Tibial artery (tissue), 4 donors: ENCODE data around the gene STK35.

Experiments
- DNase-seq, 2 donors: peaks; one replicate each; pipeline ENCODE4 v3.0.0-alpha.2; 2019
- H3K27ac ChIP-seq, 2 donors: fragments of 200-600 bp; sonication (generic) in 1 of 2; 1 replicate in 1 of 2; 2 replicates in 1 of 2; pipeline ENCODE4 v1.5.1; 2018 to 2019; ENCODE audit warnings: mild to moderate bottlenecking in 1 of 2
- H3K27me3 ChIP-seq, 2 donors: fragments of 200-600 bp; sonication (generic) in 1 of 2; one replicate each; pipeline versions ENCODE4 v1.5.1 to v1.6.0; 2016 to 2019
- H3K36me3 ChIP-seq, 3 donors: fragments of 200-600 bp; sonication (generic) in 2 of 3; one replicate each; pipeline ENCODE4 v1.5.1; 2016 to 2019; ENCODE audit warnings: mild to moderate bottlenecking in 2 of 3
- H3K4me1 ChIP-seq, 4 donors: fragments of 200-600 bp; sonication (generic) in 2 of 4; 1 replicate in 3 of 4; 2 replicates in 1 of 4; pipeline ENCODE4 v1.5.1; 2016 to 2019
- H3K4me3 ChIP-seq, 2 donors: fragments of 200-600 bp; sonication (generic) in 1 of 2; 1 replicate in 1 of 2; 2 replicates in 1 of 2; pipeline ENCODE4 v1.5.1; 2018 to 2019; ENCODE audit warnings: mild to moderate bottlenecking in 2 of 2
- H3K9me3 ChIP-seq, 3 donors: fragments of 200-600 bp; sonication (generic) in 1 of 3; one replicate each; pipeline ENCODE4 v1.5.1; 2016 to 2019
- intact Hi-C: fragments of 100-400 bp; cut with DNase I; formaldehyde crosslinking; loops from one replicate; pipeline ENCODE4 v1.15.0; 2023; ENCODE audit warnings: low total_unique reads
- TF ChIP-seq, protein P1 (sequence below), 2 experiments: fragments of 200-600 bp in 1 of 2; fragments of 450-650 bp in 1 of 2; IDR thresholded peaks; one replicate each; pipeline ENCODE4 v1.5.1; 2017 to 2019; ENCODE audit warnings: antibody characterized with exemption in 2 of 2, mild to moderate bottlenecking in 1 of 2, moderate library complexity in 1 of 2

Gene STK35

DNA sequence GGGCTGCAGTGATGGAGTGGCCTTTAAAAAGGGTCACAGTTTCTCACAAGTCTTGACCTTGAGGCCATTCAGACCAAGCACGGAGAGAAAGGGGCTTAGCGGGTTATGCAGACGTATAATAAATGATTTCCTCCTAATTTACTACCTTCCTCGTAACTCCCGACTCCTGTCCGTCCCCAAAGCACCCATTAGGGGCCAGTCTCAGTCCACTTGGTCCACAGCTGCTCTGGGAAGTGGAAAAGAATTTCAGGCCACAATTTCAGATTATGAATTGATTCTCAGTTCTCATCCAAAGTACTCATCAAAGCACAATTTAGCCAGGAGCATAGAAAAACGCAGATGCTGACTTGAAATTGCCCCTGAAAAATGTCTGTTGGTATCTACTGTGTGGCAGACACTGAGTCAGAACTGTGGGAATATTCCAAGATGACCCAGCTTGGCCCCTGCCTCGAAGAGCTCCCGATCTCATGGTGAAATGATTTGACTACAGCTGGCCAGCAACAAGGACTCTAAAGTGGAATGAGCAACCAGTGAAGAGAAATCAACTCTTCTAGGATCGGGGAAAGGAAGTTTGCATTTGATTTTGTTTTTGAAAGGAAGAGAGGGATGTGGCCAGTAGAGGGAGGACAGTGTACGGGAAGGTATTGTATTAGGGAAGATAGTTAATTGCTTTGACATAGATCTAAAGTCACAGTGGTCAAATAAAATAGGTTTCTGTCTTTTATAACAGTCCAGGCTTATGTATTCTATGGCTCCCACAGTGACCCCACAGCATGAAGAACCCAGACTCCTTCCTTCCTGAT, 15.2 kb upstream of the STK35 start:
- Histone ChIP-seq H3K36me3 (no peaks in the 10 kb centered on the region), H3K27ac (no peak overlapping the region), H3K27me3 (peaks cover 0 to 35% of the 10 kb centered on the region in 2 donors), H3K4me3 (no peak overlapping the region), H3K4me1 (no peaks in the 10 kb centered on the region), H3K9me3 (no peaks in the 10 kb centered on the region)
- DNase-seq = no peak
- intact Hi-C loops = loop anchor here (10.0 kb wide), 1 partner anchor 122 kb away; no protein-coding TSS in a partner anchor
- TF ChIP-seq, protein P1, sequence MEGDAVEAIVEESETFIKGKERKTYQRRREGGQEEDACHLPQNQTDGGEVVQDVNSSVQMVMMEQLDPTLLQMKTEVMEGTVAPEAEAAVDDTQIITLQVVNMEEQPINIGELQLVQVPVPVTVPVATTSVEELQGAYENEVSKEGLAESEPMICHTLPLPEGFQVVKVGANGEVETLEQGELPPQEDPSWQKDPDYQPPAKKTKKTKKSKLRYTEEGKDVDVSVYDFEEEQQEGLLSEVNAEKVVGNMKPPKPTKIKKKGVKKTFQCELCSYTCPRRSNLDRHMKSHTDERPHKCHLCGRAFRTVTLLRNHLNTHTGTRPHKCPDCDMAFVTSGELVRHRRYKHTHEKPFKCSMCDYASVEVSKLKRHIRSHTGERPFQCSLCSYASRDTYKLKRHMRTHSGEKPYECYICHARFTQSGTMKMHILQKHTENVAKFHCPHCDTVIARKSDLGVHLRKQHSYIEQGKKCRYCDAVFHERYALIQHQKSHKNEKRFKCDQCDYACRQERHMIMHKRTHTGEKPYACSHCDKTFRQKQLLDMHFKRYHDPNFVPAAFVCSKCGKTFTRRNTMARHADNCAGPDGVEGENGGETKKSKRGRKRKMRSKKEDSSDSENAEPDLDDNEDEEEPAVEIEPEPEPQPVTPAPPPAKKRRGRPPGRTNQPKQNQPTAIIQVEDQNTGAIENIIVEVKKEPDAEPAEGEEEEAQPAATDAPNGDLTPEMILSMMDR (IDR thresholded peaks at IDR 0.05) = no peak

DNA sequence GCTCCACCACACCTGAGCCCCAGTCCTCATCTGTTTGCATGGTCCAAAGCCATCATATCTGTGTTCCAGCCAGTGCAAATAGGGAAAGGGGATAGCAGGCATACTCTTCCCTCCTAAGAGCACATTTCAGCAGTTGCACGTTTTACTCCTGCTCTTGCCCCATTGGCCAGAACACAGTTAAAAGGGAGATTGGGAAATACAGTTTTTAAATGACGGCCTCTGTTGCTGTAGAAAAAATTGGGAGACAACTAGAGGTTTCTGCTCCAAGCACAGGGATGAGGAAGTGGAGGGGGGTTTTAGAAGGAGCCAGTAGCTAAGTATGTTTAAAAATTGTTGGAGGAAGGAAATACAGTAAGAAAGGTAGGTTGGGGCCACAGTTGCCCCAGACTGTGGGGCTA, 14.6 kb upstream of the STK35 start:
- H3K27me3 ChIP-seq = peaks cover 0 to 35% of the 10 kb centered on the region in 2 donors
- DNase-seq = no peak
- TF ChIP-seq, protein P1 (IDR thresholded peaks at IDR 0.05) = no peak
- intact Hi-C loops = loop anchor here (10.0 kb wide), 1 partner anchor 122 kb away; no protein-coding TSS in a partner anchor
- no peaks in the 10 kb centered on the region for H3K36me3 ChIP-seq
- no peaks in the 10 kb centered on the region for H3K9me3 ChIP-seq
- H3K4me1 ChIP-seq = no peaks in the 10 kb centered on the region
- no peak overlapping the region for H3K4me3 ChIP-seq
- no peak overlapping the region for H3K27ac ChIP-seq

DNA sequence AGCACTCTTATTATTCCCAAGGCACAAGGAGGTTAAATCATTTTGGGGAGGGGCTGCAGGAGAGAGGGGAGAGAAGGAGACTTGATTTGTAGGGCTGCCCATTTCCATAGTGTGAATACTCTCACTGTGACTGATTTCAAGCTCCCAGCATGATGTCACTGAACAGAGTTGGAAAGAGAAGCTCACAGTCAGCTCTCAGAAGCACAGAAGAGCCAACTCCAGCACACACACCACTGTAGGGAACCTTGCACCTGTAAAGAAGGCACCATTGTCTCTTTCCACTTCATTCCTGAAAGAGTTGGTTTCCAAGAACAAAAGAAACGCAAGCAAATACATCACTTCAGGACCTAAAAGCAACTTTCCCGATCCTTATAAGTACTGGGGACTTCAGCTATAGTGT, 12.7 kb upstream of the STK35 start:
- Histone ChIP-seq H3K36me3 (no peaks in the 10 kb centered on the region), H3K9me3 (no peaks in the 10 kb centered on the region), H3K27ac (no peak overlapping the region), H3K27me3 (peaks cover 0 to 43% of the 10 kb centered on the region in 2 donors), H3K4me1 (no peaks in the 10 kb centered on the region), H3K4me3 (no peak overlapping the region)
- no peak for DNase-seq
- intact Hi-C loops = loop anchor here (10.0 kb wide), 1 partner anchor 124 kb away; no protein-coding TSS in a partner anchor
- TF ChIP-seq, protein P1 (IDR thresholded peaks at IDR 0.05) = no peak

DNA sequence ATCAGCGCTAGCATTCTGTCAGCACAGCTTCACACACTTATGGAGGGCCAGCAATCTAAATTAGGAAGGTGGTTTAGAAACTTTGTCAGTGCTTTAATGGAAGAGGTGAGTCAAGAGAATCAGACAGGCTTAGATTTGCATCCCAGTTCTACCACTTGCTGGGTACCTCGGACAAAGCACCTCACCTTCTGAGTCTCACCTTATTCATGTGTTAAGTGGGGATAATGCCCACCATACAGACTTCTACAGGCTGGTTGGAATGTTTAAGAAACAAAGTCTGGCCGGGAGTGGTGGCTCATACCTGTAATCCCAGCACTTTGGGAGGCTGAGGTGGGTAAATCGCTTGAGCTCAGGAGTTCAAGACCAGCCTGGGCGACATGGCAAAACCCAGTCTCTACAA, 12.2 kb upstream of the STK35 start:
- Histone ChIP-seq H3K27me3 (peaks cover 0 to 46% of the 10 kb centered on the region in 2 donors), H3K4me1 (no peaks in the 10 kb centered on the region), H3K36me3 (no peaks in the 10 kb centered on the region), H3K27ac (no peak overlapping the region), H3K4me3 (no peak overlapping the region), H3K9me3 (no peaks in the 10 kb centered on the region)
- DNase-seq = no peak
- intact Hi-C loops = loop anchor here (10.0 kb wide), 1 partner anchor 125 kb away; no protein-coding TSS in a partner anchor
- TF ChIP-seq, protein P1 (IDR thresholded peaks at IDR 0.05) = no peak

DNA sequence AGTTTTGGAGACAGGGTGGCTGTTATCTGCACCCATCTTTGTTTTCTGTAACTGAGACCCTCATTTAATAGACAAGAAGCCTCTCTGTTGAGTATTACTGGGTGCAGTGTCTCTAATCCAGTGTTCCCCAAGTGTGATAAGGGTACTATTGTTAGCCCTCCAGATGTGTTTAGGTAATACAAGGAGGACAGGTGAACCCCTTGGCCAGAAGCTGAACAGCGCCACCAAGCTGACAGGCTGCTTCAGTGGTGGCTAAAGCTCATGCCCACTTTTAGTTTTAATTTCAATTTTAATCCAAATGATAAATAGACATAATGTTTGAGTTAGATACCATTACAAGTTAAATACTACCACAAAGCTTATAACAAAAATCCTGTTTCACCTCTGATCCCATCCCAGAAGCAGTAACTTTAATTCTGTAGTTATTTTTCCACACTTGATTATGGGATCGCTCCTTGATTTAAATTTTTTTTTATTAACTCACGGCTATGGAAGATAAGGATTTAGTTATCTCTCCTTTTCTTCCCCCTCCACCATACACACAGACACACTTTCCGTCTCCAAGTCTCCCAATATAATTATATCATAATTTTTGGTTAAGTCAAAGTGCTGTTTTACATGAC, 8.4 kb upstream of the STK35 start:
- Histone ChIP-seq H3K4me1 (no peaks in the 10 kb centered on the region), H3K4me3 (no peak overlapping the region), H3K27ac (no peak overlapping the region), H3K27me3 (peaks cover 0 to 49% of the 10 kb centered on the region in 2 donors), H3K9me3 (no peaks in the 10 kb centered on the region), H3K36me3 (no peaks in the 10 kb centered on the region)
- TF ChIP-seq, protein P1 (IDR thresholded peaks at IDR 0.05) = peak in 1 of 2 experiments; percentile 11
- intact Hi-C loops = no loop called here
- no peak for DNase-seq
